NCI-H2227 treated with DMSO at 0.1 percent for 48 hours (cell line): Measurements from ENCODE around the gene METTL16.

ENCODE experiments used
- DNase-seq: peaks from one replicate; lab custom pipeline; 2025; lab: John Stamatoyannopoulos, UW

The METTL16 gene

GRCh38 chr17:2395258-2396181, 116.2 kb downstream of the METTL16 start:
- no peak for DNase-seq

- DNase-seq: no peak
These were observed 116.9 kb downstream of the METTL16 start for GRCh38 chr17:2394775-2395201.

GRCh38 chr17:2393954-2394749, 117.5 kb downstream of the METTL16 start:
- no peak for DNase-seq

GRCh38 chr17:2393174-2393953, 118.3 kb downstream of the METTL16 start:
- peak; percentile 60 for DNase-seq

- peak; percentile 74 for DNase-seq
These were observed 119.2 kb downstream of the METTL16 start for GRCh38 chr17:2392252-2393173.

GRCh38 chr17:2391597-2392251, 120.0 kb downstream of the METTL16 start:
- DNase-seq: no peak

GRCh38 chr17:2390199-2390836, 121.4 kb downstream of the METTL16 start:
- DNase-seq: no peak

GRCh38 chr17:2388683-2389055, 123.0 kb downstream of the METTL16 start:
- DNase-seq: no peak

GRCh38 chr17:2388020-2388682, 123.5 kb downstream of the METTL16 start:
- peak; percentile 37 for DNase-seq

- DNase-seq: no peak
These were observed 124.3 kb downstream of the METTL16 start for GRCh38 chr17:2387086-2388019.

GRCh38 chr17:2386400-2387085, 125.1 kb downstream of the METTL16 start:
- DNase-seq: no peak

- DNase-seq: no peak
These were observed 126.2 kb downstream of the METTL16 start for GRCh38 chr17:2385240-2386210.

- DNase-seq: no peak
These were observed 127.1 kb downstream of the METTL16 start for GRCh38 chr17:2384439-2385127.

- DNase-seq: no peak
These were observed 128.0 kb downstream of the METTL16 start for GRCh38 chr17:2383628-2384167.

GRCh38 chr17:2380950-2381649, 130.6 kb downstream of the METTL16 start:
- no peak for DNase-seq
